OCI-LY7 (cell line): Measurements from ENCODE around the gene MAPK6. TPM values are rescaled to one million over a fixed set of nuclear protein-coding genes. Genes with fewer than 3 reads are reported as not detected.

ENCODE experiments used
- BruUV-seq: library from RNA; stranded (reverse); fragments of 400-500 nt; replicated peaks from 2 replicates; lab custom pipeline; 2021; lab: Mats Ljungman, UMichigan
- CTCF ChIA-PET: fragments of 300-600 bp; sonication (Branson Sonifier 250); formaldehyde crosslinking; loops from one replicate; lab custom pipeline; 2022; ENCODE audit warnings: antibody characterized with exemption; ENCODE audit not compliant: unreplicated experiment; lab: Charles Lee
- POLR2A ChIA-PET: fragments of 300-600 bp; sonication (Branson Sonifier 250); formaldehyde crosslinking; loops from one replicate; lab custom pipeline; 2022; ENCODE audit warnings: antibody characterized with exemption; lab: Charles Lee
- DNase-seq: peaks from one replicate; pipeline ENCODE4 v3.0.0-alpha.2; 2015; ENCODE audit warnings: low spot score
- H2AFZ ChIP-seq: fragments of 200-600 bp; sonication (generic), shearing (Covaris generic); 2 replicates; pipeline ENCODE4 v1.6.1; 2014; ENCODE audit warnings: mild to moderate bottlenecking, antibody characterized with exemption, low read length, moderate library complexity
- H3K27ac ChIP-seq: fragments of 200-600 bp; sonication (generic); 2 replicates; pipeline ENCODE4 v1.5.1; 2014; ENCODE audit warnings: mixed run types, low read depth, mild to moderate bottlenecking, moderate library complexity, low read length, inconsistent platforms; ENCODE audit not compliant: poor library complexity, severe bottlenecking
- H3K36me3 ChIP-seq: fragments of 200-600 bp; sonication (generic); 2 replicates; pipeline ENCODE4 v1.6.1; 2014; ENCODE audit warnings: mild to moderate bottlenecking, antibody characterized with exemption, low read length, moderate library complexity, mixed read lengths; ENCODE audit not compliant: insufficient read depth
- H3K4me1 ChIP-seq: fragments of 200-600 bp; sonication (generic); 2 replicates; pipeline ENCODE4 v1.5.1; 2014; ENCODE audit warnings: mild to moderate bottlenecking, low read length; ENCODE audit not compliant: insufficient read depth, poor library complexity, severe bottlenecking
- H3K4me2 ChIP-seq: fragments of 200-600 bp; sonication (generic); 2 replicates; pipeline ENCODE4 v1.6.1; 2014; ENCODE audit warnings: mild to moderate bottlenecking, low read length
- H3K4me3 ChIP-seq: fragments of 200-600 bp; sonication (generic); 2 replicates; pipeline ENCODE4 v1.5.1; 2014; ENCODE audit warnings: mild to moderate bottlenecking, low read depth, low read length; ENCODE audit not compliant: poor library complexity, severe bottlenecking
- H3K79me2 ChIP-seq: fragments of 200-600 bp; sonication (generic); 2 replicates; pipeline ENCODE4 v1.6.1; 2016; ENCODE audit warnings: low read depth, mild to moderate bottlenecking, low read length, moderate library complexity, mixed read lengths; ENCODE audit not compliant: insufficient read depth
- H3K9me2 ChIP-seq: fragments of 200-600 bp; sonication (generic); 2 replicates; pipeline ENCODE4 v1.6.1; 2016; ENCODE audit warnings: mild to moderate bottlenecking, low read length, mixed read lengths; ENCODE audit not compliant: insufficient read depth
- H3K9me3 ChIP-seq: fragments of 200-600 bp; sonication (generic); 2 replicates; pipeline ENCODE4 v1.6.1; 2014; ENCODE audit warnings: mild to moderate bottlenecking, mixed run types, low read length, mixed read lengths
- H4K20me1 ChIP-seq: fragments of 200-600 bp; sonication (generic); 2 replicates; pipeline ENCODE4 v1.6.1; 2014; ENCODE audit warnings: mild to moderate bottlenecking, antibody characterized with exemption, low read length, moderate library complexity, mixed read lengths; ENCODE audit not compliant: insufficient read depth
- EZH2phosphoT487 ChIP-seq: fragments of 200-600 bp; sonication (generic); IDR thresholded peaks from 2 replicates; pipeline ENCODE4 v1.6.1; 2018; ENCODE audit warnings: low read depth, borderline replicate concordance, mild to moderate bottlenecking, mixed run types, antibody characterized with exemption, low read length, moderate library complexity, mixed read lengths
- intact Hi-C: fragments of 100-400 bp; cut with micrococcal nuclease; formaldehyde crosslinking; loops from one replicate; pipeline ENCODE4 v1.10.0; 2022; ENCODE audit not compliant: unreplicated experiment
- total RNA-seq, 2 experiments: library from RNA; depleted of rRNA in 1 of 2; stranded (reverse); fragments of >200 nt in 1 of 2; shearing (Covaris generic) in 1 of 2; gene quantifications; 2 replicates each; pipeline ENCODE4 v1.2.3, GENCODE V29; 2014 to 2022
- TF ChIP-seq, protein P1 (sequence below): fragments of 200-600 bp; sonication (generic); conservative IDR thresholded peaks from 2 replicates; pipeline ENCODE4 v1.5.1; 2014; ENCODE audit warnings: mild to moderate bottlenecking, antibody characterized with exemption, low read length, moderate library complexity, mixed read lengths

Gene MAPK6
- total RNA-seq, 2 experiments from 2014 or later: 19.8 to 49.7 TPM

DNA sequence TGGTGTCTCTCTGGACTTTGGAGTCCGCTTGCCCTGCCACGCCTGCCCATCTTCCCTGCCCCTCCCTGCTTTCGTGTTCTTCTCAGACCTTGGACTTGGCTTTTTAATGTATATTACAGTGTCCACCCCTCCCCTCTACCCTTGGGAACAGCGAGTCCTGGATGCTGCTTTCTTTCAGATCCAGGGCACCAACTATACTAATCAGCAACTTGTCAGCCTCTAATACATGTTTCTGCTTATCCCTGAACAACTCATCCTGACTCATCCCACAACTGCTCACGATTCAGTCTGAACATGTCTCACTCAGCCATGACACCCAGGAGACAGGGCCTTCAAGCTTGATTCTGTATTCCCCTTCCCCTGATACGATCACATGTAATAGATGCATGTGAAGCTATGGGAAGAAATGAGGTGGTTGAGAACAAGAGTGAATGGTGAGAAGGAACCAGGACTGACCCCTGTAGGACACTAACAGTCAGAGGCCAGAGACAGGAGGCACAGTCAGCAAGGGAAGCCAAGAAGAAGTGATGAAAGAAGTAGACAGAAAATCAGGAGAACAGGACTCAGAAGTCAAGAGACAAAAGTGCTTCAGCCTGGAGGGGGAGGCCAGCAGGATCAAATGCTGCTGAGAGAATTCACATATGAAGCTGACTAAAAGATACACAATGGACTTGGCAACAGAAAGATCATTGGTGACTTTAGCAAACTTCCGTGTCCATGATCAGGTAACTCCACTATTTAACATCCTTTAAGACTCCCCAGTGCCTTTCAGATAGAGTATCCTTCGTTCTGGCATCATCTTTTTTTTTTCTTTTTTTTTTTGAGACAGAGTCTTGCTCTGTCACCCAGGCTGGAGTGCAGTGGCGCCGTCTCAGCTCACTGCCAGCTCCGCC, 58.1 kb downstream of the MAPK6 start:
- Histone ChIP-seq H3K4me2 (no peak overlapping the region), H4K20me1 (no peaks in the 10 kb centered on the region), H3K4me1 (peaks cover under 1% of the 10 kb centered on the region), H2AFZ (no peak overlapping the region), H3K36me3 (no peaks in the 10 kb centered on the region), H3K79me2 (no peaks in the 10 kb centered on the region), H3K9me3 (no peaks in the 10 kb centered on the region), H3K9me2 (no peaks in the 10 kb centered on the region), H3K27ac (no peak overlapping the region), H3K4me3 (no peak overlapping the region)
- ChIA-PET POLR2A (interaction anchor here (0.5 to 0.9 kb wide), 3 partner anchors 29 to 427 kb away, joined by 3 to 4 read pairs (median 3); no protein-coding TSS in a partner anchor), CTCF (no interaction called here)
- intact Hi-C loops: loop anchor here (5.0 kb wide), 1 partner anchor 65 kb away; no protein-coding TSS in a partner anchor
- no peak for TF ChIP-seq EZH2phosphoT487
- TF ChIP-seq, protein P1, sequence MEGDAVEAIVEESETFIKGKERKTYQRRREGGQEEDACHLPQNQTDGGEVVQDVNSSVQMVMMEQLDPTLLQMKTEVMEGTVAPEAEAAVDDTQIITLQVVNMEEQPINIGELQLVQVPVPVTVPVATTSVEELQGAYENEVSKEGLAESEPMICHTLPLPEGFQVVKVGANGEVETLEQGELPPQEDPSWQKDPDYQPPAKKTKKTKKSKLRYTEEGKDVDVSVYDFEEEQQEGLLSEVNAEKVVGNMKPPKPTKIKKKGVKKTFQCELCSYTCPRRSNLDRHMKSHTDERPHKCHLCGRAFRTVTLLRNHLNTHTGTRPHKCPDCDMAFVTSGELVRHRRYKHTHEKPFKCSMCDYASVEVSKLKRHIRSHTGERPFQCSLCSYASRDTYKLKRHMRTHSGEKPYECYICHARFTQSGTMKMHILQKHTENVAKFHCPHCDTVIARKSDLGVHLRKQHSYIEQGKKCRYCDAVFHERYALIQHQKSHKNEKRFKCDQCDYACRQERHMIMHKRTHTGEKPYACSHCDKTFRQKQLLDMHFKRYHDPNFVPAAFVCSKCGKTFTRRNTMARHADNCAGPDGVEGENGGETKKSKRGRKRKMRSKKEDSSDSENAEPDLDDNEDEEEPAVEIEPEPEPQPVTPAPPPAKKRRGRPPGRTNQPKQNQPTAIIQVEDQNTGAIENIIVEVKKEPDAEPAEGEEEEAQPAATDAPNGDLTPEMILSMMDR: no peak
- BruUV-seq: no TSS peak
- no peak for DNase-seq

DNA sequence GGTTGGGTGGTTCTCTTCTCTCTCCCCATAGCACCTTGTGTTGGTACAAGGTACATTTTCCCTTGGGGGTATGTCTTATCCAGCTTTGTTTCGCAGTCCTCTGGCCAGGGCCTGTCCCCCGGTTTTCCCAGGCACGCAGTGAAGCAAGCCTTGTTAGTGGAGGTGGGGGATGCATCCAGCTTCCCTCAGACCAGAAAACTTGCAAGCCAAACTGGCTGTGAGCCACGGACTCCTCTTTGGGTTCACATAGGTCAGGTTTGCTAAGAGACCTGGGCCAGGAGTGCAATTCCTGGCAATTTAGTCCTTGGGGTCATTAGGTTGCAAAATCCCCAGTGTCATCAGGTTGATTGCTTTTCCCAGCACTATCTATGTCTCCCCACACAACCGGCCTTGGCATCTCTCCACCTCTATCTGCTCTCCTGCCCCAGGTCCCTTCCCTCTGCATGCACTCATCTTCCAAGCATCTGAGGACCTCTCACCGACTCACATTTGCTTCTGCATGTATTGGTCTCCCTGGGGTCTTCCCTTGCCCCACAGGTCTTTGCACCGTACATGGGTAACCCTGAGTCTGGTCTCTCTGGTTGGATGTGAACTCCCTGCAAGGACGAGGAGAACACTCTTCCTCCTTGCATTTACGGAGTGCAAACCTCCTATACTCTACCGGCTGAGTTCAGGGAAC, 59.3 kb downstream of the MAPK6 start:
- no peak overlapping the region for H3K4me3 ChIP-seq
- POLR2A ChIA-PET: interaction anchor here (0.6 to 1.2 kb wide), 2 partner anchors 71 to 76 kb away, joined by 3 read pairs; no protein-coding TSS in a partner anchor
- H2AFZ ChIP-seq: no peak overlapping the region

More for the DNA sequence above, 59.3 kb downstream of the MAPK6 start:
- intact Hi-C loops: loop anchor here (5.0 kb wide), 1 partner anchor 64 kb away; no protein-coding TSS in a partner anchor
- Histone ChIP-seq H3K27ac (no peak overlapping the region), H3K9me3 (no peaks in the 10 kb centered on the region), H4K20me1 (no peaks in the 10 kb centered on the region), H3K4me1 (peaks cover 6% of the 10 kb centered on the region), H3K36me3 (no peaks in the 10 kb centered on the region), H3K9me2 (no peaks in the 10 kb centered on the region), H3K79me2 (no peaks in the 10 kb centered on the region), H3K4me2 (no peak overlapping the region)
- no peak for DNase-seq
- TF ChIP-seq, protein P1: no peak
- TF ChIP-seq EZH2phosphoT487: no peak
- CTCF ChIA-PET: interaction anchor here (0.5 to 2.0 kb wide), 4 partner anchors 9 to 115 kb away, joined by 3 to 8 read pairs (median 4); no protein-coding TSS in a partner anchor
- BruUV-seq: no TSS peak
